ENCODE measurements around the gene GMPR.
"Not testable (repeated sequence)": the region's sequence is repeated elsewhere in the genome, so short reads cannot be mapped to it uniquely, and the experiment has no call there.

GMPR gene

DNA sequence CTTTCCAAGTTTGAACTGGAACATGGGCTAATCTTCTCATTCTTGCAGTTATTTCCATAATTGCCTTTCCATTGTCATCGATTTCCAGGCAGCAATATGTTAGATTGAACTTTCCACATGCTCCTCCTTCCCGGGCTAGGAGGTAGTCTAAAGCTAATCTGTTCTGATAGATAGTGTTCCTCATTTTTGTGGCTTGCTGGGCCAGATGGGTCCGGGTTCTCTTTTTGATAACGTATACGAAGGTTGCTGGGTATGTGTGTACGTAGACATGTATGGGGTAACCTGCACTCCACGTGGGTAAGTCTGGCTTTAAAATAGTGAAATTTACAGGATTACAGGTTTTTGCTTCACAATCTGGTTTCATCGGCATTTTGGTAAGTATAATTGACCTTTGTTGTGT, 14.0 kb upstream of the GMPR start:
- no peak for DNase-seq (ENCODE audit: low spot score)

GRCh38 chr6:16225062-16225731, 13.2 kb upstream of the GMPR start:
- DNase-seq (ENCODE audit: low spot score); H3K27ac ChIP-seq; POLR2A ChIA-PET (ENCODE audit: low non-redundant PET); CTCF ChIA-PET: not testable (repeated sequence)

More for the DNA sequence above, 14.0 kb upstream of the GMPR start:
- ChIA-PET CTCF (no interaction called here), POLR2A (ENCODE audit: low non-redundant PET) (no interaction called here)
- H3K27ac ChIP-seq: no peak overlapping the region
- TF ChIP-seq, protein P1, sequence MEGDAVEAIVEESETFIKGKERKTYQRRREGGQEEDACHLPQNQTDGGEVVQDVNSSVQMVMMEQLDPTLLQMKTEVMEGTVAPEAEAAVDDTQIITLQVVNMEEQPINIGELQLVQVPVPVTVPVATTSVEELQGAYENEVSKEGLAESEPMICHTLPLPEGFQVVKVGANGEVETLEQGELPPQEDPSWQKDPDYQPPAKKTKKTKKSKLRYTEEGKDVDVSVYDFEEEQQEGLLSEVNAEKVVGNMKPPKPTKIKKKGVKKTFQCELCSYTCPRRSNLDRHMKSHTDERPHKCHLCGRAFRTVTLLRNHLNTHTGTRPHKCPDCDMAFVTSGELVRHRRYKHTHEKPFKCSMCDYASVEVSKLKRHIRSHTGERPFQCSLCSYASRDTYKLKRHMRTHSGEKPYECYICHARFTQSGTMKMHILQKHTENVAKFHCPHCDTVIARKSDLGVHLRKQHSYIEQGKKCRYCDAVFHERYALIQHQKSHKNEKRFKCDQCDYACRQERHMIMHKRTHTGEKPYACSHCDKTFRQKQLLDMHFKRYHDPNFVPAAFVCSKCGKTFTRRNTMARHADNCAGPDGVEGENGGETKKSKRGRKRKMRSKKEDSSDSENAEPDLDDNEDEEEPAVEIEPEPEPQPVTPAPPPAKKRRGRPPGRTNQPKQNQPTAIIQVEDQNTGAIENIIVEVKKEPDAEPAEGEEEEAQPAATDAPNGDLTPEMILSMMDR (conservative IDR thresholded peaks at IDR 0.05; ENCODE audit: low read depth): no peak

DNA sequence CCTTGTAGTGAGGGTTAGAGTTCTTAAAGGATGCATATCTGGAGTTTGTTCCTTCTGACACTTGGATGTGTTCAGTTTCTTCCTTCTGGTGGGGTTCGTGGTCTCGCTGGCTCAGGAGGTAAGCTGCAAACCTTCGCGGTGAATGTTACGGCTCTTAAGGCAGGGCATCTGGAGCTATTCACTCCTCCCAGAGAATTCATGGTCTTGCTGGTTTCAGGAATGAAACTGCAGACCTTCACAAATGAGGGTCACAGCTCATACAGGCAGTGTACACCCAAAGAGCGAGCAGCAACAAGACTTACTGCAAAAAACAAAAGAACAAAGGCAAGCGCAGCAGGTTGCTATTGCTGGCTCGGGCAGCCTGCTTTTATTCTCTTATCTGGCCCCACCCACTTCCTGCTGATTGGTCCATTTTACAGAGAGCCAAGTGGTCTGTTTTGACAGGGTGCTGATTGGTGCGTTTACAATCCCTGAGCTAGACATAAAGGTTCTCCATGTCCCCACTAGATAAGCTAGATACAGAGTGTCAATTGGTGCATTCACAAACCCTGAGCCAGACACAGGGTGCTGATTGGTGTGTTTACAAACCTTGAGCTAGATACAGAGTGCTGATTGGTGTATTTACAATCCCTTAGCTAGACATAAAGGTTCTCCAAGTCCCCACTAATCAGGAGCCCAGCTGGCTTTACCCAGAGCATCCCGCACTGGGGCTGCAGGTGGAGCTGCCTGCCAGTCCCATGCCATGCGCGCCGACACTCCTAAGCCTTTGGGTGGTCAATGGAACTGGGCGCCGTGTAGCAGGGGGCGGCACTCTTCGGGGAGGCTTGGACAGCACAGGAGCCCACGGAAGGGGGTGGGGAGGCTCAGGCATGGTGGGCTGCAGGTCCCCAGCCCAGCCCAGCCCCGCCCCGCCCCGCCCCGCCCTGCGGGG, 12.0 kb upstream of the GMPR start:
- H3K27ac ChIP-seq; CTCF ChIA-PET; POLR2A ChIA-PET (ENCODE audit: low non-redundant PET); DNase-seq (ENCODE audit: low spot score): not testable (repeated sequence)

GRCh38 chr6:16227048-16227562, 11.3 kb upstream of the GMPR start:
- ChIA-PET POLR2A (ENCODE audit: low non-redundant PET) (interaction anchor here (0.7 kb wide), 1 partner anchor 536 kb away, joined by 3 read pairs; no protein-coding TSS in a partner anchor), CTCF (interaction anchor here (0.9 kb wide), 1 partner anchor 23 kb away, joined by 4 read pairs; no protein-coding TSS in a partner anchor)
- TF ChIP-seq, protein P1 (conservative IDR thresholded peaks at IDR 0.05; ENCODE audit: low read depth): no peak
- no peak for DNase-seq (ENCODE audit: low spot score)
- H3K27ac ChIP-seq: no peak overlapping the region

- TF ChIP-seq, protein P1 (conservative IDR thresholded peaks at IDR 0.05; ENCODE audit: low read depth): no peak
- ChIA-PET CTCF (interaction anchor here (0.6 to 0.9 kb wide), 2 partner anchors 12 to 24 kb away, joined by 3 to 4 read pairs; no protein-coding TSS in a partner anchor), POLR2A (ENCODE audit: low non-redundant PET) (interaction anchor here (0.7 kb wide), 1 partner anchor 536 kb away, joined by 3 read pairs; no protein-coding TSS in a partner anchor)
- H3K27ac ChIP-seq: no peak overlapping the region
- no peak for DNase-seq (ENCODE audit: low spot score)
Observed at GRCh38 chr6:16227605-16228004, 10.8 kb upstream of the GMPR start.

DNA sequence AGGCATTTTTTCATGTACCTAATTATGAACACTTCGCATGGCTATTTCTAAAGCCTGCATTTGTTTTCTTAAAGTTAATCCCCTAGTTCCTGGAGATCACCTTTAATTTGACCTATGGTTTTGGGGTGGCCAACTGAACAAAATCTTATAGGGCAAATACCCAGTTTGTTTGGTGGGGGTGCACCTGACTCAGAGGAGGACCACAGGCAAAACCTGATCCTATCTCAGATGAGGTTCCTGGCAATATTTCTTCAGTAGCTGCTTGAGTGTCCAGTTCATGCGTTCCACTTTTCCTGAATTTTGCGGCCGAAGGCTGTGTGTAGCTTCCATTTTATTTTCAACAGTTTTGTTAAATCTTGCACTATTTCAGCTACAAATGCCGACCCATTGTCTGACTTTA, 10.3 kb upstream of the GMPR start:
- TF ChIP-seq, protein P1 (conservative IDR thresholded peaks at IDR 0.05; ENCODE audit: low read depth): no peak
- ChIA-PET POLR2A (ENCODE audit: low non-redundant PET) (no interaction called here), CTCF (interaction anchor here (0.6 to 0.9 kb wide), 2 partner anchors 11 to 24 kb away, joined by 3 to 4 read pairs; no protein-coding TSS in a partner anchor)
- no peak for DNase-seq (ENCODE audit: low spot score)
- no peak overlapping the region for H3K27ac ChIP-seq

Measured in RWPE1 (cell line).